GM20431 (cell line): ENCODE data around the gene ASTN2.
"Not testable (repeated sequence)": the region's sequence is repeated elsewhere in the genome, so short reads cannot be mapped to it uniquely, and the experiment has no call there.

ENCODE experiments used
- in situ Hi-C: fragments of 300-500 bp; cut with MseI, MboI; formaldehyde crosslinking; loops from one replicate; pipeline ENCODE4 v1.15.0; 2020; ENCODE audit warnings: low sequenced_read_pairs; ENCODE audit not compliant: unreplicated experiment

The ASTN2 gene

DNA sequence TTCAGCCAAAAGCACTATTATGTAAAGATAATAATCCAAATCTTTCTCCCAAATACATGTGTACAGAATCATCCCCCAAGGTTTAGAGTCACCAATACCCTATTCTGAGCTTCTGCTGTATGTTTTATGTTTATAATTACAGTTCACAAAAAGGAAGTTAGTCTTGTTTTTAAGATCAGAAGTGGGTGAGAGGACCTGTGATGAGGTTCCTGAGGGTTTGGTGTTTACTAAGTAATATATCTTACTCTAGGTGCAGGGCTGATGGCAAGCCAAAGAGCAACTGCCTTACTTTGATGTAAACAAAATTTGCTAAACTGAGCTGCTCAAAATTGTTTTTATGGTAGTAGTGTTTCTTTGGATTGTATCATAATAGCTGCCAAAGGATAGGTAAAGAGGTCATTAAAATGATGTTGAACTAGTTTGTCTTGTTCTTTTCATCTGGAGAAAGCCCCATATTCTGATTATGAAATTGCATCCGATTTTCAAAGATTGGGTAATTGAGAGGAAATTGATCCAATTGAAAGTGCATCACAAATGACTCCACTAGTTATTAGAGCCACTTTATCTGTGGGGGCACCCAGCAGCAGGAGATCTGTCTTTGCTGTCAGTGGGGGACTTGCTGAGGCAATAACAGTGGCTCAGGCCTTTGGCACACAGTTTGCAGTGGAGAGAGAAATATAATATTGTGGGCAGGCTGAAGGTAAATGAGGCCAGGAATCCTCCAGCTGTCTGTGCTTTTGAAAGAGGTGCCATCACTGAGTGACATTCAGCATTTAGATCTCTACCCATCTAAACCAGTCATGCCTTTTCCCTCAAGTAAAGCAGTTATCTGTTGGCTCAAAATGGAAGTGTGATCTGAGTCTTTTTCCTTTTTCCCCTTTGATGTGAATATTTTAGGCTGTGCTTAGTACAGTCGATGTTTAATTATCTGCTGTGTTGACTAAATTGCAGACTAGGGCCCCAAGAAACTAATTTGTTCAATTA is 713.7 kb downstream of the ASTN2 start:
- in situ Hi-C loops: no loop called here

DNA sequence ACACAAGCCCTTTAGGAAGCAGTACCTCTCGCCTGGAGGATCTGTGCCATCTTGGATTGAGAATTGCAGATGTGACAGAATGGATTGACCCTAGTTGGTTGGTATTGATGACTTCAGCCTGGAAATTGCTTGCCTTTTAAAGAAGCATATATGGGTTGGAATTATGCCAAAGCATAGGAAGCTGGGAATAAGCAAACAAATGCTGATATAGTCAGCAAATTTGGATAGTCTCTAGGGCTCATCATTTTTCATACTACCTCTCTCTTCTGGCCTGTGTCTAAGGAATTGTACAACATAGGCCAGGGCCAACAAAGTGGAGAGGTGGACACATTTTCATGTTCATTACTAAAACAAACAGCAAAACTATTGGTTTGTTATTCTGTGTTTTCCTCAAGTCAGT is 714.6 kb downstream of the ASTN2 start:
- in situ Hi-C loops: no loop called here

DNA sequence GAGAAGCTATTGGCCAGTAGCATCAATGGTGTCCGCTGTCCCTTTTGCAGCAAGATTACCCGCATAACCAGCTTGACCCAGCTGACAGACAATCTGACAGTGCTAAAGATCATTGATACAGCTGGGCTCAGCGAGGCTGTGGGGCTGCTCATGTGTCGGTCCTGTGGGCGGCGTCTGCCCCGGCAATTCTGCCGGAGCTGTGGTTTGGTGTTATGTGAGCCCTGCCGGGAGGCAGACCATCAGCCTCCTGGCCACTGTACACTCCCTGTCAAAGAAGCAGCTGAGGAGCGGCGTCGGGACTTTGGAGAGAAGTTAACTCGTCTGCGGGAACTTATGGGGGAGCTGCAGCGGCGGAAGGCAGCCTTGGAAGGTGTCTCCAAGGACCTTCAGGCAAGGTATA is 717.0 kb downstream of the ASTN2 start:
- in situ Hi-C loops: no loop called here

DNA sequence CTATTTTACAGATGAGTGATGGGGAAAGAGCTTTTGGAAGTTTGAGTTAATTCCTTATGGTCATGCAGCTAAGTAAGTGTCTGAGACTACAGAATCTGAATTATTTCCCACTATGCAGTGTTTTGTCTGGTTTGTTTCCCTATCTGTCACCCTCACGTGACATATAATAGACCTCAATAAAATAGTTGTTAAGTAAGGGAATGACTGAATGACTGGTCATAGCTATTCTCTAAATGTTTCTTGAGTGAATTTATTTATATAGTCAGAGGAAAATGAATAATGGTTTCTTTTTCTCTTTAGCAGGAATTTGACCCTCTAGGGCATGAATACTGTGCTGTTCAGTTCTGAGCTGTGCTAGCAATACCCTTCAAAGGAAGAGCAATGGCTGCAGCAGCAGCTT is 717.5 kb downstream of the ASTN2 start:
- in situ Hi-C loops: no loop called here

DNA sequence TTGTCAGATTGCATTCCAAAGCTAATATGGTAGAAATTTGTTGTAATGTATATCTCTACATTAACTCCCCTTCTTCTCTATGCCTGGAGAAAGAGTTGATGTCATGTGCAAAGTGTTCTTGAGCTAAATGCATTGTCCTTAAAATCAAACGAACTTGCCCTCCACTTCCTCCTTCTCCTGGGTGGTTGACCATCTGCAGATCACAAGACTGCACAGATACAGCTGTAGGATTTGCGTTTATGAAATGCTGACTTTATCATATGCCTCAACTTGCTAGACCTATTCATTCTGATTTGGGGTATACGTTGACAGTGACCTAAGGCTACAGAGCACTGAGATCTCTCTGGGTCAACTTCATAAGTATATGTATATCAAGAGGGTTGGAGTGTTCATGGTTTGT is 719.4 kb downstream of the ASTN2 start:
- in situ Hi-C loops: no loop called here

DNA sequence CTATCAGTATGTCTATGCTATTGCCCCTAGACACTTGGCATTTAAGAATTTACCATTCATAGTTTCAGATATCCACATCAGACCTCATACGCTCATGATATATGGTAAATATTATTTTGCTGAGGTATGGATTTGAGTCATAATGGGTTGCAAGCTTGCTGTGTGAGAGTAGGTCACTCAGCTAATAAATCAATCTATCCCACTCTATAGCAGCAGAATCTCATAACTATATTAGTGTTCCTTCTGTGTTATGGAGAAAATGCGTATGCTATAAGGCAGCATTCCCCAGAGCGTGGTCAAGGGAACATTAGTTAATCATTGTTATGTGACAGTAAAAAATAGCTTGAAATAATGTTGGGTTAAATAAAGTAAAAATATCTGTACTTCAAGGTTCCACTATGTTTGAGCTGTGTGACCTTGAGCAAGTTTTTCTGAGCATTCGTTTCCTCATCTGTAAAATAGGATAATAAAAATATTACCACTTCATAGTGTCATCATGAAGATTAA is 720.0 kb downstream of the ASTN2 start:
- in situ Hi-C loops: no loop called here

DNA sequence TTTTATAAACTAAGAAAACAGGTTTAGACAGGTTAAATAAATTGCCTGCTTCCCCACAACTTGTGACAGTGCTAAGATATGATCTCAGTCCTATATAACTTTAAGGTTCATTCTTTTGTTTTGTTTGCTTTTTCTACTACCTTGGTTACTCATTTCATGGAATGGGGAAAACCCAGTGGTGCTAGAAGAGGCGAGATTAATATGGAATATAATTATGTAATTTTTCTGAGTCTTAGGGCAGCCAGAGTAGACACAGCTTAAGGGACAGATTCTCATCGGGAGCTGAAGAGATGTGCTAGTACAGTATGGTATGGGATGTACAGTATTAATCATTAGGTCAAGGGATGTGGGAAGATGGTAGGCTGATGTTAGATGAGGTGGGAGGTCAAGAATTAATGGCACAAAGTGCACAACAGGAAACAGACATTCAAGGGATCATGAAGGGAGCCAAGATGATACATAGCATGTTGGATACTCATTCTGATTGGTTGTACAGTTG is 721.6 kb downstream of the ASTN2 start:
- in situ Hi-C loops: no loop called here

DNA sequence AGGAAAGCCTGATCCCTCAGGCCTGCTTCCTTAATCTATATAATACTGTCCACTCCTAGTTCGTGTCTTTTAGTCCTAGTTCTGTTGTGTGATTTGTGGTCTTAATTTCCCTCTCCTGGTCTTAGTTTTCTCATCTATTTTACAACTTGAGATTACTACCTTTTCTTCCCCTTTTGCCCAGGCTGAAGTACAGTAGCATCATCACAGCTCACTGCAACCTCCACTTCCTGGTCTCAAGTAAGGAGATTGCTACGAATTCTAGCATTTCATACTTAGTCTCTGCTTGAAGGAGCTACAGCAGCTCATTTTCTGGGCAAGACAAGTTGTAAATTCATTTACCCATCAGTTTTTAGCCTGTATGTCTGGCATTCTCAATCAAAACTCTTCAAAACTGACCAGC is 722.2 kb downstream of the ASTN2 start:
- in situ Hi-C loops: no loop called here

DNA sequence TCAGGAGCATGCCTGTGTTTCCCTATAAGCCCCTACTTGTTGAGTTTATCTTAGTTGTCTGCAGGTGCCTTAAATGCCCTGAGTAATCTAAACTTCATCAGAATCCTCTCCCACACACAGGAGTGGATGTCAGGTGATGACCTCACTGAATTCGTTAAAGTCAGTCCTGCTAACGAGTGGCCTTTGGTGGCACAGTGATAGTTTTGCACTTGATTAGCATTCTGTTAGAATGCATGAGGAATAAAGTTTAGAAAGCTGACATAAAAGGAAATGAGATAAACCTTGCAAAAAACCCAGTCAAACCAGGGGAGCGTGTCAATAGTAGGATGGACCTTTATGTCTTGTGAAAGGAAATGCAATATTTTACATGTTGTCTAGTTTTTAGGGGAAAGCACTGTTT is 723.2 kb downstream of the ASTN2 start:
- in situ Hi-C loops: no loop called here

DNA sequence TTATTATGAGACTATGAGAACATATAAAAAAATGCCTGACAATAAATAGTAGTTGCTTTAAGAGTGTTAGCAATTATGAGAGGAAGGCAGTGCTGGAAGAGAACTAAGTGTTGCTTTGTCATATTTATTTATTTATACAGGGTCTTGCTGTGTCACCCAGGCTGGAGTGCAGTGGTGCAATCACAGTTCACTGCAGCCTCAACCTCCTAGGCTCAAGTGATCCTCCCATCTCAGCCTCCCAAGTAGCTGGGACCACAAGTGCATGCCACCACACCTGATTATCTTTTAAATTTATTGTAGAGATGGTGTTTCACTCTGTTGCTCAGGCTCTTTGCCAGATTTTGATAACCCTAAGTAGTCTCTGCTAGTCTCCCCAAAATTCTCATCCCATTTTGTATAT is 724.1 kb downstream of the ASTN2 start:
- in situ Hi-C loops: not testable (repeated sequence)

DNA sequence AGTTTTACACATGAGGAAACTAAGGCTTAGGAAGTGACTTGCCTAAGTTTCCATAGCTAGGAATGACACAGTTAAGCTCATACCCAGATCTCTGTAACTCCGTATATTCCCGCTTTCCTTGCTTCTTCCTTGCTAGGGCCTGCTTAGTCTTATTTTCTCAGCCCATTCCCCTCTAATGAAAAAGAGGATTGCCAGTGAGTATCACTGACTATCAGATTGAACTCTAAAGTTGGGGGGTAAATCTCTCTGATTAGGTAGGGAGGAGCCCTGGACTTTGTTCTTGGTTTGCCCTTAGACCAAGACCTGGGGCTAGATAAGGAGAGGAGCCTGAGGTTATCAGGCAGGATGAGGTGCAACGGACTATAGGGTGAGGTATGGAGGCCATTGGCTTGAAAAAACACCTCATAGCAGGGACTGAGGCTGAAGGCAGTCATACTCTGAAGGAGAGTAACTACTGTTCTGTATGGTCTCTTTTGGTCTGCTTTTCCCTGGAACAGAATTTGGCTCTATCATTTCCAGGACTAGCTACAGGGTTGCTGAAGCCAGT is 725.3 kb downstream of the ASTN2 start:
- in situ Hi-C loops: no loop called here

DNA sequence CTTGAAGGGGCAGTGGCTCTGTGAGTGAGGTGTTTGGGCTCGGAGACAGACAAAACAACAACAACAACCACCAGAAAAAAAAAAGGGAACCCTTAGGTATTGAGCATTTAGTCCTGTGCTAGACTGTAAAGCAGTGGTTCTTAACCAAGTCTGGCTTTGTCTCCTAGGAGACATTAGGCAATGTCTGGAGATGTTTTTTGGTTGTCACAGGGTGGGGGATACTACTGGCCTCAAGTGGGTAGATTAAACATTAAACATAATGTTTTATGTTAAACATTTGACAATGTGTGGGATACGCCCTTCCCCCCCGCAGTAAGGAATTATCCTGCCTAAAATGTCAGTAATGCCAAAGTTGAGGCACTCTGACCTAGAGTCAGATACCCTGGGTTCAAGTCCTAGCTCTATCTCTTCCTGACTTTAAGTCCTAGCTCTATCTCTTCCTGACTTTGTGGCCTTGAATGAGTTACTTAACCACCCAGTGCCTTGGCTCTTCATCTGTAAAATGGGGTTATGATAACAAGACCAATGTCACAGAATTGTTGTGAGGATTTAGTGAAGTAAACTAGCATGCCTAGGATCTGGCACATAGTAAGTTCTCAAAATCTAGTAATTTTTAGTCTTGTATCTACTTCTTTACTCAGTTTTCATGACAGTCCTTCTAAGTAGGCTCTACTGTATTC is 725.9 kb downstream of the ASTN2 start:
- in situ Hi-C loops: no loop called here

DNA sequence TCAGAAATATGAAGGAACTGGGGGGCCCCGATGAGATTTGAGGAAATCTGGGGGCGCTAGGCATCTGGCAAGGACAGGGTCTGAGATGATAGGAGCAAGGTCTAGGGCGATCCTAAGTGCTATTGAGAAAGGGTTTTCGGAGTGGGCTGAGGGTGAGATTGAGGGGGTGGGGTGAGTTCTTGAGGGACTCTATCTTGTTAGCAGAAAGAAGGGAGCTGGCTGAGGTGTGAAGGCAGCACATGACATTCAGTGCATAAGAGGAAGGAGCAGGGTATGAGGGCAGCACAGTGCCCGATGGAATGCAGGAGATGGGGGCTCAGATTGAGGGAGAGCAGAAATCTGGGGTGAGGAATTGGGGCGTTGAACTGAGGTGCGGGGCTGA is 727.1 kb downstream of the ASTN2 start:
- in situ Hi-C loops: no loop called here

DNA sequence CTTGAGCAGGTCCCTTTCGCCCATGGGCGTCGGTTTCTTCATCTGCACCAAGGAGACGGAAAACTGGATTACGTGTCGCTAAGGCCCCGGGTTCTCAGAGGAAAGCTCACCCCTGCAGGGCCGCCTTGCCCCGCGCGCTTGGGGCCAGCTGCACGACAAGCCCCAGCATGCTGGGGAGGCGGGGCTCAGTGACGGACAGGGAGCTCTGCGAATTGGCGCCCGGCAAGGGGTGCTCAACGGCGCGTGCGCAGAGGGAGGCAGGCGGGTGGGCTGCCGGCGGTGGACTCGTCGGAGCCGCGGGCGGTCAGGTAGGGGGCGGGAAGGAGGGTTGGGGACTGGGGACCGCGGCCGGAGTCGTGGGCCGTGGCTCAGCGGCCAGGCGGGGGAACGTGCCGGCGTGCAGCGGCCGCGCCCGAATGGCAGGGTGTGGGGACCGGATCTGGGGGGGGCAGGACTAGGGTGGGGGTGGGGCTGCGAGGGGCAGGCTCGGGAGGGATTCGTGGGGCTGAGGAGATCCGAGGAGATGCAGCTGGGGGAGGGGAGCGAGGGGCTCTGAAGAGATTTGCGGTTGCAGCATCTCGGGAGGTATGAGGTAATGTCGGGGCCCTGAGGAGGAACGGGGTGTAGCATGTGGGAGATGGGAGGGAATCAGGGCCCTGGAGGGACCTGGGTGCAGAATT is 727.6 kb downstream of the ASTN2 start, which contains the start of gene TRIM32:
TSS of gene TRIM32 (plus strand) at position 232 of the 680 bp plus-strand sequence. CDS start 10,438 bp downstream, outside the sequence.
- in situ Hi-C loops: no loop called here

DNA sequence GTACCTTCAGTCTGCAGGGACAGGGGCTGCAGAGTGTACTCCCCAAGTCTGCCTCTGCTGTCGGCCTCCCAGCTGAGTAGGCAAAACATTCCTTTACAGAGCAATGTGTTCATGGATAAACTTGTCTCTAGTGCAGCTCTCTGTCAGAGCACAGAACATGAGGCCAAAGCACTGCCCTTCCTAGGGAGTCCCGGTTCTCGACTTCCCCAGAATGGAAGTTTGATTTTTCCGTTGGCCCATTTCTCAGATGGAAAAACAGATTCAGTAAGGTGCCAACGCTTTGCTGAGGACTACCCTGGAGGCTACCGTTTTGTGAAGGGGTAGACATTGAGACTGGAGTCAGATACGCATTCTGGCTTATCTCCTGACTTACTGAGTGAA is 728.2 kb downstream of the ASTN2 start:
- in situ Hi-C loops: no loop called here

DNA sequence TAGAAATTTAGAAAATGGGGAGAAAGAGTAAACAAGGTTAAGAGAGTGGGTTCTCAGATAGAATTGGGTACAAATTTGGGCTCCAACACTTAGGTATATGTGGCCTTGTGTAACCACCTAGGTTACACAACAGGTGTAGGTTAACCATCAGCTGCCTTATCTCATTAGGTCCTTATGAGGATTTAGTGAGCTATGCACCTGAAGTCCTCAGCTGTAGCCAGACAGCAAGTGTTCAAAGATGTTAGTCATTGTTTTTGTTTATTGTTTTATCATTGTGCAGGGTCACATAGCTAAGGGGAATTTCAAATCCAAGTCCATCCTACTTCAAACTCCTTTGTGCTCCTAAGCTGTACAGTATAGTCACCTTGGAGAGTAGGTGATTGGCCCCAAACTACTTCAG is 728.7 kb downstream of the ASTN2 start:
- in situ Hi-C loops: no loop called here

DNA sequence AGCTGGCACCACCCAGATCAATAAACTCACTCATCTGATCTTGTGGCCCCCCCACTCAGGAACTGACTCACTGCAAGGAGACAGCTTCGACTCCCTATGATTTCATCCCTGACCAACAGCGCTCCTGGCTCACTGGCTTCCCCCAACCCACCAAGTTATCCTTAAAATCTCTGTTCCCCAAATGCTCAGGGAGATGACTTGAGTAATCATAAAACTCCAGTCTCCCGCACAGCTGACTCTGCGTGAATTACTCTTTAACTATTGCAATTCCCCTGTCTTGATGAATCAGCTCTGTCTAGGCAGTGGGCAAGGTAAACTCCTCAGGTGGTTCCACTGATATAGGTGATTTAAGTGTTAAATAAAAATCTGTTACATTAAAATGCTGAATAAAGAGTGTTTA is 729.7 kb downstream of the ASTN2 start:
- in situ Hi-C loops: no loop called here

DNA sequence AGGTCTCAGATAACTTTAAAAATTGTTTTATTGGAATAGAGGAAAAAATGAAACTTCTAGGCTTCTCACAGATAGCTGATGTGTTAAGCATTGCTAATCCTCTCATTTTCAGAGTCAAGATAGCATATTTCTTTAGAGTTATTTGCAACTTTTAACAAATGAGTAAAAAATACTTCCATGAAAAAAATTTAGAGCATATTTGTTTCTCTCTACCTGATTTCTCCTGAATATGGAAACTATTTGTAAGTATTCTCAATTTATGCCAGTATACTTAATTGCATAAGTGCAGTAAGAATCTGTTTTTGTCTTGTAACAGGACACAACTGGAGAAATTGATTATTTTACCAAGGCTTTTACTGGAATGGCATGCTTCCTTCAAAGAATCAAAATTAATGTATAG is 731.3 kb downstream of the ASTN2 start:
- in situ Hi-C loops: no loop called here

DNA sequence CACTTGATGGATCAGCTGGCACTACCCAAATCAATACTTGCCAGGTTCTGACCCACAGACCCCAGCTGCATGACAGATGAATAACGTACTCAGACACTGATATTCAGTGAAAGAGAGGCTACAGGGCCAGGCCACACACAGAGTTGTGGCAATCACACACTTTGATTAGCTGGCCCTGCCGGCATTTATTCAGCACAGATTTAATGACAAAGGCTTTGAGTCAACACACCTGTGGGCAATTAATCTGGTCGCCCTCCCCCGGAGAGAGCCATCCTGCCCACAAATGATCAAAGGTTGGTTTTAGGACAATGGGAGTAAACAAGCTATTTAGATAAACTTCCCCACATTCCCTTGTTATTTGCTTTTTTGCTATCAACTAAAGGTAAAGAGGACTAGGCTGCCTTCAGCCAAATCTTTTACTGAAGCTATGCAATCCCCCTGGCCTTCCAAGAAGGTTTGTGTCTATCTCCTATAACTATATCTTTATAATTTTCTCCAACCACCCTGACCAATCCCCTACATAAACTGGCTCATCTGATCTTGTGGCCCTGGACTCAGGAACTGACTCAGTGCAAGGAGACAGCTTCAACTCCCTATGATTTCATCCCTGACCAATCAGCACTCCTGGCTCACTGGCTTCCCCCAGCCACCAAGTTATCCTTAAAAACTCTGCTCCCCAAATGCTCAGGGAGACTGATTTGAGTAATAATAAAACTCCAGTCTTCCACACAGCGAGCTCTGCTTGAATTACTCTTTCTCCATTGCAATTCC is 740.5 kb downstream of the ASTN2 start:
- in situ Hi-C loops: loop anchor here (25.0 kb wide), 1 partner anchor 1087 kb away; no protein-coding TSS in a partner anchor
